Measurements from ENCODE around the gene ATP2A2. TPM values are rescaled to one million over a fixed set of nuclear protein-coding genes. Genes with fewer than 3 reads are reported as not detected.

The ATP2A2 gene
- total and polyA plus RNA-seq, 7 donors, result 691 to 2,814 (median 1,378) TPM

GRCh38 chr12:110262442-110263388 is 18.3 kb upstream of the ATP2A2 start:
- Histone ChIP-seq H3K36me3 (ENCODE audit: insufficient read depth in 1 of 2, low read depth in 1 of 2) (no peaks in the 10 kb centered on the region), H3K27ac (no peak overlapping the region), H3K4me3 (no peak overlapping the region), H3K9me3 (no peaks in the 10 kb centered on the region), H3K27me3 (ENCODE audit: insufficient read depth in 3 of 3, low read length in 2 of 3) (no peaks in the 10 kb centered on the region), H3K4me1 (peaks cover 9% of the 10 kb centered on the region)
- ATAC-seq (peak in 1 of 4 donors; percentile 36), DNase-seq (no peak)
- TF ChIP-seq CTCF (IDR thresholded peaks at IDR 0.05), result no peak
- intact Hi-C loops (cut with DNase I), result no loop called here
- WGBS, 3 donors, result 71 to 86% (median 72%) methylated on average over 17 of the region's 17 CpGs

- no peaks in the 10 kb centered on the region for H3K9me3 ChIP-seq
- intact Hi-C loops (cut with DNase I), result no loop called here
- no peaks in the 10 kb centered on the region for H3K36me3 ChIP-seq (ENCODE audit: insufficient read depth in 1 of 2, low read depth in 1 of 2)
- H3K4me3 ChIP-seq, result no peak overlapping the region
- ATAC-seq (no peak), DNase-seq (no peak)
- H3K4me1 ChIP-seq, result peaks cover 44% of the 10 kb centered on the region
- no peak for TF ChIP-seq CTCF (IDR thresholded peaks at IDR 0.05)
- H3K27me3 ChIP-seq (ENCODE audit: insufficient read depth in 3 of 3, low read length in 2 of 3), result no peaks in the 10 kb centered on the region
- H3K27ac ChIP-seq, result peak overlapping the region; percentile 48
- 54 to 65% (median 64%) methylated on average over 5 of the region's 5 CpGs for WGBS, 3 donors
Measured at GRCh38 chr12:110266381-110266960, 14.6 kb upstream of the ATP2A2 start.

GRCh38 chr12:110266980-110267620 is 13.9 kb upstream of the ATP2A2 start:
- DNase-seq (no peak), ATAC-seq (peak; percentile 31 to 42 (median 38))
- H3K9me3 ChIP-seq, result no peaks in the 10 kb centered on the region
- intact Hi-C loops (cut with DNase I), result no loop called here
- H3K27me3 ChIP-seq (ENCODE audit: insufficient read depth in 3 of 3, low read length in 2 of 3), result no peaks in the 10 kb centered on the region
- no peak for TF ChIP-seq CTCF (IDR thresholded peaks at IDR 0.05)
- H3K4me1 ChIP-seq, result peaks cover 46% of the 10 kb centered on the region
- no peaks in the 10 kb centered on the region for H3K36me3 ChIP-seq (ENCODE audit: insufficient read depth in 1 of 2, low read depth in 1 of 2)
- WGBS, 3 donors, result 6 to 7% (median 6%) methylated on average over 9 of the region's 9 CpGs
- H3K27ac ChIP-seq, result peak overlapping the region; percentile 48
- H3K4me3 ChIP-seq, result no peak overlapping the region

GRCh38 chr12:110269622-110270124 is 11.4 kb upstream of the ATP2A2 start:
- DNase-seq (no peak), ATAC-seq (peak in 3 of 4 donors; percentile 21 to 51 (median 44))
- Histone ChIP-seq H3K27me3 (ENCODE audit: insufficient read depth in 3 of 3, low read length in 2 of 3) (no peaks in the 10 kb centered on the region), H3K9me3 (no peaks in the 10 kb centered on the region), H3K27ac (peak overlapping the region; percentile 58), H3K36me3 (ENCODE audit: insufficient read depth in 1 of 2, low read depth in 1 of 2) (no peaks in the 10 kb centered on the region), H3K4me3 (no peak overlapping the region), H3K4me1 (peaks cover 46% of the 10 kb centered on the region)
- intact Hi-C loops (cut with DNase I), result loop anchor here (5.0 to 10.0 kb wide), 2 partner anchors 32 to 165 kb away; no protein-coding TSS in a partner anchor
- no peak for TF ChIP-seq CTCF (IDR thresholded peaks at IDR 0.05)
- WGBS, 3 donors, result 21 to 27% (median 23%) methylated on average over 8 of the region's 8 CpGs

Data from psoas muscle (tissue), 8 donors.